Tibial artery (tissue), 4 donors: ENCODE measurements around the gene SLC12A5.
A peak's percentile ranks its signal among the peaks of the same experiment; 100 is the strongest.

Experiments
- DNase-seq, 2 donors: peaks; one replicate each; pipeline ENCODE4 v3.0.0-alpha.2; 2019
- H3K27ac ChIP-seq, 2 donors: fragments of 200-600 bp; sonication (generic) in 1 of 2; 1 replicate in 1 of 2; 2 replicates in 1 of 2; pipeline ENCODE4 v1.5.1; 2018 to 2019; ENCODE audit warnings: mild to moderate bottlenecking in 1 of 2
- H3K27me3 ChIP-seq, 2 donors: fragments of 200-600 bp; sonication (generic) in 1 of 2; one replicate each; pipeline versions ENCODE4 v1.5.1 to v1.6.0; 2016 to 2019
- H3K36me3 ChIP-seq, 3 donors: fragments of 200-600 bp; sonication (generic) in 2 of 3; one replicate each; pipeline ENCODE4 v1.5.1; 2016 to 2019; ENCODE audit warnings: mild to moderate bottlenecking in 2 of 3
- H3K4me1 ChIP-seq, 4 donors: fragments of 200-600 bp; sonication (generic) in 2 of 4; 1 replicate in 3 of 4; 2 replicates in 1 of 4; pipeline ENCODE4 v1.5.1; 2016 to 2019
- H3K4me3 ChIP-seq, 2 donors: fragments of 200-600 bp; sonication (generic) in 1 of 2; 1 replicate in 1 of 2; 2 replicates in 1 of 2; pipeline ENCODE4 v1.5.1; 2018 to 2019; ENCODE audit warnings: mild to moderate bottlenecking in 2 of 2
- H3K9me3 ChIP-seq, 3 donors: fragments of 200-600 bp; sonication (generic) in 1 of 3; one replicate each; pipeline ENCODE4 v1.5.1; 2016 to 2019
- CTCF ChIP-seq, 2 experiments: fragments of 200-600 bp in 1 of 2; fragments of 450-650 bp in 1 of 2; IDR thresholded peaks; one replicate each; pipeline ENCODE4 v1.5.1; 2017 to 2019; ENCODE audit warnings: antibody characterized with exemption in 2 of 2, mild to moderate bottlenecking in 1 of 2, moderate library complexity in 1 of 2
- intact Hi-C: fragments of 100-400 bp; cut with DNase I; formaldehyde crosslinking; loops from one replicate; pipeline ENCODE4 v1.15.0; 2023; ENCODE audit warnings: low total_unique reads

The SLC12A5 gene

GRCh38 chr20:46004187-46004586 lies 24.8 kb upstream of the SLC12A5 start:
- no peak for TF ChIP-seq CTCF (IDR thresholded peaks at IDR 0.05)
- intact Hi-C loops: no loop called here
- H3K4me1 ChIP-seq: no peaks in the 10 kb centered on the region
- H3K27ac ChIP-seq: no peak overlapping the region
- peaks cover 0 to 86% of the 10 kb centered on the region in 2 donors for H3K27me3 ChIP-seq
- DNase-seq: peak in 1 of 2 donors; percentile 56
- no peak overlapping the region for H3K4me3 ChIP-seq
- no peaks in the 10 kb centered on the region for H3K9me3 ChIP-seq
- H3K36me3 ChIP-seq: no peaks in the 10 kb centered on the region

- no peak overlapping the region for H3K4me3 ChIP-seq
- no peak overlapping the region for H3K27ac ChIP-seq
- H3K9me3 ChIP-seq: no peaks in the 10 kb centered on the region
- peaks cover 0 to 86% of the 10 kb centered on the region in 2 donors for H3K27me3 ChIP-seq
- H3K36me3 ChIP-seq: no peaks in the 10 kb centered on the region
- no peak for TF ChIP-seq CTCF (IDR thresholded peaks at IDR 0.05)
- no peaks in the 10 kb centered on the region for H3K4me1 ChIP-seq
- intact Hi-C loops: no loop called here
- peak in 1 of 2 donors; percentile 68 for DNase-seq
Observed at GRCh38 chr20:46004889-46005473, 24.0 kb upstream of the SLC12A5 start.

GRCh38 chr20:46006022-46006705 lies 22.9 kb upstream of the SLC12A5 start:
- peaks cover 0 to 90% of the 10 kb centered on the region in 2 donors for H3K27me3 ChIP-seq
- H3K36me3 ChIP-seq: no peaks in the 10 kb centered on the region
- peaks cover 0 to 8% (median 3%) of the 10 kb centered on the region in 4 donors for H3K4me1 ChIP-seq
- H3K9me3 ChIP-seq: no peaks in the 10 kb centered on the region
- H3K4me3 ChIP-seq: no peak overlapping the region
- H3K27ac ChIP-seq: no peak overlapping the region
- TF ChIP-seq CTCF (IDR thresholded peaks at IDR 0.05): no peak
- intact Hi-C loops: no loop called here
- DNase-seq: no peak

GRCh38 chr20:46006964-46007363 lies 22.1 kb upstream of the SLC12A5 start:
- Histone ChIP-seq H3K36me3 (no peaks in the 10 kb centered on the region), H3K9me3 (no peaks in the 10 kb centered on the region), H3K4me1 (peaks cover 0 to 8% (median 3%) of the 10 kb centered on the region in 4 donors), H3K27me3 (peaks cover 2 to 90% of the 10 kb centered on the region in 2 donors), H3K27ac (no peak overlapping the region), H3K4me3 (no peak overlapping the region)
- no peak for DNase-seq
- intact Hi-C loops: no loop called here
- no peak for TF ChIP-seq CTCF (IDR thresholded peaks at IDR 0.05)

GRCh38 chr20:46007671-46008070 lies 21.3 kb upstream of the SLC12A5 start:
- H3K4me3 ChIP-seq: no peak overlapping the region
- H3K4me1 ChIP-seq: peaks cover 0 to 8% (median 3%) of the 10 kb centered on the region in 4 donors
- H3K36me3 ChIP-seq: no peaks in the 10 kb centered on the region
- TF ChIP-seq CTCF (IDR thresholded peaks at IDR 0.05): no peak
- no peaks in the 10 kb centered on the region for H3K9me3 ChIP-seq
- intact Hi-C loops: no loop called here
- no peak for DNase-seq
- no peak overlapping the region for H3K27ac ChIP-seq
- H3K27me3 ChIP-seq: peaks cover 3 to 95% of the 10 kb centered on the region in 2 donors
